ENCODE data around the gene ORM1. TPM values are rescaled to one million over a fixed set of nuclear protein-coding genes. Genes with fewer than 3 reads are reported as not detected.

The ORM1 gene
- total RNA-seq, 1 donor from 2014 or later = 1.6 TPM

GRCh38 chr9:114299286-114300152 is 23.4 kb upstream of the ORM1 start:
- H3K36me3 ChIP-seq (ENCODE audit: control insufficient read depth in 3 of 3, insufficient read depth in 3 of 3, low read length in 3 of 3) = peaks cover 0 to 18% (median 7%) of the 10 kb centered on the region in 3 donors
- H3K27ac ChIP-seq (ENCODE audit: low read depth, low read length) = no peak overlapping the region
- peaks cover 0 to 6% (median 3%) of the 10 kb centered on the region in 3 donors for H3K9me3 ChIP-seq (ENCODE audit: control insufficient read depth in 3 of 3, low read length in 3 of 3)
- no peaks in the 10 kb centered on the region for H3K4me1 ChIP-seq (ENCODE audit: control insufficient read depth in 3 of 3, insufficient read depth in 3 of 3, low read length in 3 of 3)
- H3K4me3 ChIP-seq (ENCODE audit: low read length in 3 of 3) = no peak overlapping the region
- no peak overlapping the region for H3K9ac ChIP-seq (ENCODE audit: low read depth in 1 of 3, low read length in 3 of 3)
- H3K27me3 ChIP-seq (ENCODE audit: control insufficient read depth in 3 of 3, insufficient read depth in 3 of 3, low read length in 3 of 3) = no peaks in the 10 kb centered on the region

DNA sequence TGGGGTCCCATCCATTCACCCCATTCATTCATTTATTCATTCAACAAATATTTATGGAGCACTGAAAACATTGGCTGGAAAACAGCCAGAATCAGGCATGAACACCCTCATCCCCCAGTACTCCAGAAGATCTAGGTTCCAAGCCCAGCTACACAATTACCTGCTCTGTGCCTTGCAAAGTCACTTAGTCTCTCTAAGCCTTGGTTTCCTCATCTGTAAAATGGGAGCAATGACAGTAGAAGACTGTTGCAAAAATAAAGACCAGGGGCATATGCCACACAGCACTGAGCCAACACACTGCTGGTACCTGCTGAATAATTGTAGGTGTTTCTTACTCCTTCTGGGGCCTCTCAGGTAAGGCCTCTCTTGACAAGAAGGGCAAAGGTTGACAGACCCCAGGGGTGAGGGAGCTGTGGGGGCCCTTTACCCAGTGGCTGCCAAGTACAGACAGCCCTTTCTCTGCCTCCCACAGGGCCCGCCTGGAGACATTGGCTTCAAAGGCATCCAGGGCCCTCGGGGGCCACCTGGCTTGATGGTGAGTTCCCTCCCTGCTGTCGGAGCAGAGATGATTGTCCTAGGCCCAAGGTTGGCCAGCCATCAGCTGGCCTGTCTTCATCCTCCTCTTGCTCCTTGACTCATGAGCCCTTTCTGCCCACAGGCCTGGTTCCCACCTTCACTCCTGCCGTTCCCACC is 22.6 kb upstream of the ORM1 start:
- no peaks in the 10 kb centered on the region for H3K9me3 ChIP-seq (ENCODE audit: control insufficient read depth in 3 of 3, low read length in 3 of 3)
- H3K4me1 ChIP-seq (ENCODE audit: control insufficient read depth in 3 of 3, insufficient read depth in 3 of 3, low read length in 3 of 3) = no peaks in the 10 kb centered on the region
- peaks cover 0 to 10% (median 7%) of the 10 kb centered on the region in 3 donors for H3K36me3 ChIP-seq (ENCODE audit: control insufficient read depth in 3 of 3, insufficient read depth in 3 of 3, low read length in 3 of 3)
- no peak overlapping the region for H3K4me3 ChIP-seq (ENCODE audit: low read length in 3 of 3)
- no peaks in the 10 kb centered on the region for H3K27me3 ChIP-seq (ENCODE audit: control insufficient read depth in 3 of 3, insufficient read depth in 3 of 3, low read length in 3 of 3)
- no peak overlapping the region for H3K9ac ChIP-seq (ENCODE audit: low read depth in 1 of 3, low read length in 3 of 3)
- H3K27ac ChIP-seq (ENCODE audit: low read depth, low read length) = no peak overlapping the region

DNA sequence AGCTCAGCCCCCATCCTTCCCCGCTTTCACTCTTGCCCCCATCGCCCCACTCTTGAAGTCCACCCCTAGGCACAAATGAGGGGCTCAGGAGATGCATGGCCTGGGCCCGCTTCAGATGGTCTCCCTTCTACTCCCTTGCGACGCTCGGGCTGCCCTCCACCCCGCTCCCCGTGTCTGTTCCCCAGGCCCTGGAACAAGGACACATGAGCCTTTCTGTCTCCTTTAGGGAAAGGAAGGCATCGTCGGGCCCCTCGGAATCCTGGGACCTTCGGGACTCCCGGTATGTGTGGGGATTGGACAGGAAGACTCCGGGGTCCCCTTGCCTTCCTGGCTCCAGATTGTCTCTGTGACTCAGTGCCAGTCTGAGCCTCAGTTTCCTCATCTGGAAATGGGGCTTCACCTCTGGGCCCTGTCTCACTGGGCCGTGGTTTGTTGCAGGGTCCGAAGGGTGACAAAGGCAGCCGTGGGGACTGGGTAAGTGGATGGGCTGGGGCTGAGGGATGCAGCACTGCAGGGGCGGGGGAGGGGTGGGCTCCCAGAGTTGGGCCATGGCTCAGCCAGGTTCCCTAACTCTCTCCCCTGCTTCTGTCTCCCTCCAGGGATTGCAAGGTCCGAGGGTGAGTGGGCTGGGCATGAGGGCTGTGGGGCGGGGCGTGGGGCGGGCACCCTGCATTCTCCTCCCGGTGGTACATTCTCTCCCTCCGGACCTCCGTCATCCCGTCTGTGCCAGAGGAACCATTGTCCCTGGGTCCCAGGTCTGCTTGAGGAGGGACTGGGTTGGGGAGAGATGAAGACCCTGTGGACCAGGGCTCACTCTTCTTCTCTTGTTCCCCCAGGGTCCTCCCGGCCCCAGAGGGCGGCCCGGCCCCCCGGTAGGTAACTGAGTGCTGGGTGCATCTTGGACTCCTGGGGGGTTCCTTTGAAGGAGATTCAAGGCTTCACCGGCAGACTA is 21.8 kb upstream of the ORM1 start:
- Histone ChIP-seq H3K27me3 (ENCODE audit: control insufficient read depth in 3 of 3, insufficient read depth in 3 of 3, low read length in 3 of 3) (no peaks in the 10 kb centered on the region), H3K36me3 (ENCODE audit: control insufficient read depth in 3 of 3, insufficient read depth in 3 of 3, low read length in 3 of 3) (peaks cover 0 to 8% (median 7%) of the 10 kb centered on the region in 3 donors), H3K4me1 (ENCODE audit: control insufficient read depth in 3 of 3, insufficient read depth in 3 of 3, low read length in 3 of 3) (peaks cover 0 to 4% (median 0%) of the 10 kb centered on the region in 3 donors), H3K9ac (ENCODE audit: low read depth in 1 of 3, low read length in 3 of 3) (no peak overlapping the region), H3K4me3 (ENCODE audit: low read length in 3 of 3) (no peak overlapping the region), H3K9me3 (ENCODE audit: control insufficient read depth in 3 of 3, low read length in 3 of 3) (no peaks in the 10 kb centered on the region), H3K27ac (ENCODE audit: low read depth, low read length) (no peak overlapping the region)

- no peak overlapping the region for H3K9ac ChIP-seq (ENCODE audit: low read depth in 1 of 3, low read length in 3 of 3)
- H3K4me1 ChIP-seq (ENCODE audit: control insufficient read depth in 3 of 3, insufficient read depth in 3 of 3, low read length in 3 of 3) = peaks cover 0 to 4% (median 0%) of the 10 kb centered on the region in 3 donors
- H3K27me3 ChIP-seq (ENCODE audit: control insufficient read depth in 3 of 3, insufficient read depth in 3 of 3, low read length in 3 of 3) = no peaks in the 10 kb centered on the region
- no peak overlapping the region for H3K4me3 ChIP-seq (ENCODE audit: low read length in 3 of 3)
- H3K27ac ChIP-seq (ENCODE audit: low read depth, low read length) = no peak overlapping the region
- H3K36me3 ChIP-seq (ENCODE audit: control insufficient read depth in 3 of 3, insufficient read depth in 3 of 3, low read length in 3 of 3) = peaks cover 0 to 7% (median 4%) of the 10 kb centered on the region in 3 donors
- H3K9me3 ChIP-seq (ENCODE audit: control insufficient read depth in 3 of 3, low read length in 3 of 3) = no peaks in the 10 kb centered on the region
These were observed 20.9 kb upstream of the ORM1 start for GRCh38 chr9:114301798-114302565.

- H3K9me3 ChIP-seq (ENCODE audit: control insufficient read depth in 3 of 3, low read length in 3 of 3) = no peaks in the 10 kb centered on the region
- no peak overlapping the region for H3K9ac ChIP-seq (ENCODE audit: low read depth in 1 of 3, low read length in 3 of 3)
- H3K36me3 ChIP-seq (ENCODE audit: control insufficient read depth in 3 of 3, insufficient read depth in 3 of 3, low read length in 3 of 3) = peaks cover 0 to 5% (median 4%) of the 10 kb centered on the region in 3 donors
- H3K27me3 ChIP-seq (ENCODE audit: control insufficient read depth in 3 of 3, insufficient read depth in 3 of 3, low read length in 3 of 3) = no peaks in the 10 kb centered on the region
- peaks cover 0 to 4% (median 0%) of the 10 kb centered on the region in 3 donors for H3K4me1 ChIP-seq (ENCODE audit: control insufficient read depth in 3 of 3, insufficient read depth in 3 of 3, low read length in 3 of 3)
- no peak overlapping the region for H3K27ac ChIP-seq (ENCODE audit: low read depth, low read length)
- H3K4me3 ChIP-seq (ENCODE audit: low read length in 3 of 3) = no peak overlapping the region
These were observed 20.2 kb upstream of the ORM1 start for GRCh38 chr9:114302727-114303126.

GRCh38 chr9:114303571-114303970 is 19.3 kb upstream of the ORM1 start:
- H3K27me3 ChIP-seq (ENCODE audit: control insufficient read depth in 3 of 3, insufficient read depth in 3 of 3, low read length in 3 of 3) = no peaks in the 10 kb centered on the region
- H3K4me3 ChIP-seq (ENCODE audit: low read length in 3 of 3) = no peak overlapping the region
- H3K9me3 ChIP-seq (ENCODE audit: control insufficient read depth in 3 of 3, low read length in 3 of 3) = no peaks in the 10 kb centered on the region
- H3K27ac ChIP-seq (ENCODE audit: low read depth, low read length) = no peak overlapping the region
- H3K4me1 ChIP-seq (ENCODE audit: control insufficient read depth in 3 of 3, insufficient read depth in 3 of 3, low read length in 3 of 3) = peaks cover 0 to 4% (median 0%) of the 10 kb centered on the region in 3 donors
- peaks cover 0 to 5% (median 4%) of the 10 kb centered on the region in 3 donors for H3K36me3 ChIP-seq (ENCODE audit: control insufficient read depth in 3 of 3, insufficient read depth in 3 of 3, low read length in 3 of 3)
- no peak overlapping the region for H3K9ac ChIP-seq (ENCODE audit: low read depth in 1 of 3, low read length in 3 of 3)

DNA sequence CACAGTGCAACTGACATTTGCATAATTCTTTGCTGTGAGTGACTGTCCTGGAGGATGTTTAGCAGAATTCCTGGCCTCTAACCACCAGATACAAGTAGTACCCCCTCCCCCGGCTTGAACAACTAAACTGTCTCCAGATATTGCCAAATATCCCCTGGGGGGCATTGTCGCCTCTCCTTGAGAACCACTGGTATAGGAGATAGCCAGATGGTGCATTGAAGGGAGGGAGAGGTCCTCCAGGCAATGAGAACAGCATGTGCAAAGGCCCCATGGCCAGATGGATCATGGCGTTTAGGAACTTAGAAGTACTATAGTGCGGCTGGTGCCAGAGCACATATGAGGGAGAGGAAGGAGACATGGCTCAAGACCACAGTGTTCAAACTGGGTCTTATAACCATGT is 18.9 kb upstream of the ORM1 start:
- peaks cover 0 to 4% (median 0%) of the 10 kb centered on the region in 3 donors for H3K4me1 ChIP-seq (ENCODE audit: control insufficient read depth in 3 of 3, insufficient read depth in 3 of 3, low read length in 3 of 3)
- peaks cover 0 to 5% (median 4%) of the 10 kb centered on the region in 3 donors for H3K36me3 ChIP-seq (ENCODE audit: control insufficient read depth in 3 of 3, insufficient read depth in 3 of 3, low read length in 3 of 3)
- no peaks in the 10 kb centered on the region for H3K27me3 ChIP-seq (ENCODE audit: control insufficient read depth in 3 of 3, insufficient read depth in 3 of 3, low read length in 3 of 3)
- H3K27ac ChIP-seq (ENCODE audit: low read depth, low read length) = no peak overlapping the region
- H3K9me3 ChIP-seq (ENCODE audit: control insufficient read depth in 3 of 3, low read length in 3 of 3) = no peaks in the 10 kb centered on the region
- no peak overlapping the region for H3K4me3 ChIP-seq (ENCODE audit: low read length in 3 of 3)
- H3K9ac ChIP-seq (ENCODE audit: low read depth in 1 of 3, low read length in 3 of 3) = no peak overlapping the region

GRCh38 chr9:114304416-114305188 is 18.3 kb upstream of the ORM1 start:
- H3K27ac ChIP-seq (ENCODE audit: low read depth, low read length) = no peak overlapping the region
- H3K9me3 ChIP-seq (ENCODE audit: control insufficient read depth in 3 of 3, low read length in 3 of 3) = no peaks in the 10 kb centered on the region
- H3K36me3 ChIP-seq (ENCODE audit: control insufficient read depth in 3 of 3, insufficient read depth in 3 of 3, low read length in 3 of 3) = peaks cover 0 to 4% (median 3%) of the 10 kb centered on the region in 3 donors
- no peak overlapping the region for H3K4me3 ChIP-seq (ENCODE audit: low read length in 3 of 3)
- H3K27me3 ChIP-seq (ENCODE audit: control insufficient read depth in 3 of 3, insufficient read depth in 3 of 3, low read length in 3 of 3) = no peaks in the 10 kb centered on the region
- H3K9ac ChIP-seq (ENCODE audit: low read depth in 1 of 3, low read length in 3 of 3) = no peak overlapping the region
- peaks cover 0 to 4% (median 0%) of the 10 kb centered on the region in 3 donors for H3K4me1 ChIP-seq (ENCODE audit: control insufficient read depth in 3 of 3, insufficient read depth in 3 of 3, low read length in 3 of 3)
